Fibroblast of villous mesenchyme (primary cell): ENCODE data around the gene SLC5A11. TPM values are rescaled to one million over a fixed set of nuclear protein-coding genes. Genes with fewer than 3 reads are reported as not detected.

Experiments
- DNase-seq: peaks from one replicate; pipeline ENCODE4 v3.0.0-alpha.2; 2010; ENCODE audit warnings: low read depth
- H3K4me3 ChIP-seq: 2 replicates; pipeline ENCODE4 v1.5.1; 2011; ENCODE audit warnings: low read depth, mild to moderate bottlenecking, low read length
- CTCF ChIP-seq: IDR thresholded peaks from 2 replicates; pipeline ENCODE4 v1.5.1; 2012; ENCODE audit warnings: low read depth, mild to moderate bottlenecking, low read length; ENCODE audit not compliant: insufficient read depth
- total RNA-seq: library from RNA; depleted of rRNA; stranded (reverse); fragments of >200 nt; gene quantifications from 2 replicates; pipeline ENCODE4 v1.2.3, GENCODE V29; 2012

Gene SLC5A11
- total RNA-seq, 1 donor = not detected

- no peak overlapping the region for H3K4me3 ChIP-seq
- no peak for TF ChIP-seq CTCF
- no peak for DNase-seq
Measured at GRCh38 chr16:24957887-24958286, 112.1 kb downstream of the SLC5A11 start.

Other genes with a start within 250 kb of the SLC5A11 start
- 48.0 and 66.9 TPM in 2 replicates for gene TNRC6A, start 116.3 kb upstream of the SLC5A11 start, total RNA-seq
- 32.5 and 36.7 TPM in 2 replicates for gene ARHGAP17, start 169.4 kb downstream of the SLC5A11 start, total RNA-seq